PC-9 (cell line): ENCODE measurements around the gene NBEAL1. TPM values are rescaled to one million over a fixed set of nuclear protein-coding genes. Genes with fewer than 3 reads are reported as not detected.
"Not testable (repeated sequence)": the region's sequence is repeated elsewhere in the genome, so short reads cannot be mapped to it uniquely, and the experiment has no call there.

Experiments
- BruUV-seq: library from RNA; stranded (reverse); fragments of 400-500 nt; replicated peaks from 2 replicates; lab custom pipeline; 2021; lab: Mats Ljungman, UMichigan
- CTCF ChIA-PET: fragments of 300-600 bp; sonication (Branson Sonifier 250); formaldehyde crosslinking; loops from one replicate; lab custom pipeline; 2022; ENCODE audit warnings: antibody characterized with exemption; lab: Charles Lee
- POLR2A ChIA-PET: fragments of 300-600 bp; sonication (Branson Sonifier 250); formaldehyde crosslinking; loops from one replicate; lab custom pipeline; 2022; ENCODE audit warnings: antibody characterized with exemption; ENCODE audit not compliant: unreplicated experiment; lab: Charles Lee
- DNase-seq, 2 experiments: peaks; one replicate each; pipeline versions ENCODE4 v3.0.0 to v3.0.0-alpha.2; 2015 to 2022; ENCODE audit warnings: mixed read lengths in 1 of 2
- H2AFZ ChIP-seq: fragments of 200-600 bp; sonication (generic); 2 replicates; pipeline ENCODE4 v1.8.1; 2017; ENCODE audit warnings: antibody characterized with exemption
- H3F3A ChIP-seq: fragments of 200-600 bp; sonication (generic); 2 replicates; pipeline ENCODE4 v1.8.1; 2017; ENCODE audit warnings: antibody characterized with exemption, mild to moderate bottlenecking, low read depth; ENCODE audit not compliant: insufficient read depth
- H3K27ac ChIP-seq: fragments of 200-600 bp; sonication (generic); 2 replicates; pipeline ENCODE4 v1.6.1; 2016; ENCODE audit warnings: mixed run types
- H3K27me3 ChIP-seq: fragments of 200-600 bp; sonication (generic); 2 replicates; pipeline ENCODE4 v1.6.1; 2016; ENCODE audit warnings: low read depth, mixed run types; ENCODE audit not compliant: insufficient read depth
- H3K36me3 ChIP-seq: fragments of 200-600 bp; sonication (generic); 2 replicates; pipeline ENCODE4 v1.6.1; 2016; ENCODE audit warnings: low read depth, mixed run types
- H3K4me1 ChIP-seq: fragments of 200-600 bp; sonication (generic); replicated peaks from 2 replicates; pipeline ENCODE4 v1.6.1; 2016; ENCODE audit warnings: mixed run types; ENCODE audit not compliant: insufficient read depth
- H3K4me2 ChIP-seq: fragments of 200-600 bp; sonication (generic); 2 replicates; pipeline ENCODE4 v1.6.1; 2017; ENCODE audit warnings: mixed run types
- H3K4me3 ChIP-seq: fragments of 200-600 bp; sonication (generic); 2 replicates; pipeline ENCODE4 v1.6.1; 2016; ENCODE audit warnings: mixed run types
- H3K79me2 ChIP-seq: fragments of 200-600 bp; sonication (generic); 2 replicates; pipeline ENCODE4 v1.6.1; 2017; ENCODE audit warnings: low read depth, mixed run types
- H3K9me2 ChIP-seq: fragments of 200-600 bp; sonication (generic); 2 replicates; pipeline ENCODE4 v1.8.1; 2017; ENCODE audit warnings: mild to moderate bottlenecking; ENCODE audit not compliant: insufficient read depth
- H3K9me3 ChIP-seq: fragments of 200-600 bp; sonication (generic); 2 replicates; pipeline ENCODE4 v1.8.1; 2016; ENCODE audit warnings: low read depth; ENCODE audit not compliant: insufficient read depth
- H4K20me1 ChIP-seq: fragments of 200-600 bp; sonication (generic); 2 replicates; pipeline ENCODE4 v1.8.1; 2017; ENCODE audit not compliant: insufficient read depth
- EZH2 ChIP-seq: fragments of 200-600 bp; sonication (generic); IDR thresholded peaks from 2 replicates; pipeline ENCODE4 v1.8.0; 2017; ENCODE audit warnings: antibody characterized with exemption, low read depth
- intact Hi-C: fragments of 100-400 bp; cut with micrococcal nuclease; formaldehyde crosslinking; loops from one replicate; pipeline ENCODE4 v1.10.0; 2022; ENCODE audit not compliant: unreplicated experiment
- total RNA-seq: library from RNA; stranded (reverse); gene quantifications from 2 replicates; pipeline ENCODE4 v1.2.3, GENCODE V29; 2021
- TF ChIP-seq, protein P1 (sequence below): fragments of 200-600 bp; sonication (generic); conservative IDR thresholded peaks from 2 replicates; pipeline ENCODE4 v1.6.1; 2017; ENCODE audit warnings: mixed run types, antibody characterized with exemption, mild to moderate bottlenecking, moderate library complexity

Gene NBEAL1
- total RNA-seq, 1 experiment from 2014 or later: 19.5 TPM

DNA sequence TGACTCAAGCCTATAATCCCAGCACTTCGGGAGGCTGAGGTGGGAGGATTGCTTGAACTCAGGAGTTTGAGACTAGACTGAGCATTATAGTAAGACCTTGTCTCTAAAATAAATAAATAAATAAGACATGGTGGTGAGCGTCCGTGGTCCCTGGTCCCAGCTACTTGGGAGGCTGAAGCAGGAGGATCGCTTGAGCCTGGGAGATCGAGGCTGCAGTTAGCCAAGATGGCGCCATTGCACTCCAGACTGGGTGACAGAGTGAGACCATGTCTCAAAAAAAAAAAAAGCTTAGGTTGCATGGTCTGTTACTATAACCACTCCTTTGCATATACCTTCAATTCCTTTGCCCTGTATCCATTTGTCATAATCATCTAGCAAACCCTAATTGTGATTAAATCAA is 227.8 kb downstream of the NBEAL1 start:
- intact Hi-C loops: no loop called here
- H4K20me1 ChIP-seq: no peaks in the 10 kb centered on the region
- no peaks in the 10 kb centered on the region for H3K36me3 ChIP-seq
- H3K27ac ChIP-seq: no peak overlapping the region
- H3K79me2 ChIP-seq: peaks cover 7% of the 10 kb centered on the region; the same call in 1 of the 2 replicates
- H3K4me1 ChIP-seq: peaks cover 5% of the 10 kb centered on the region; the same call in 1 of the 2 replicates
- H3K9me3 ChIP-seq: no peaks in the 10 kb centered on the region
- TF ChIP-seq EZH2: no peak
- TF ChIP-seq, protein P1, sequence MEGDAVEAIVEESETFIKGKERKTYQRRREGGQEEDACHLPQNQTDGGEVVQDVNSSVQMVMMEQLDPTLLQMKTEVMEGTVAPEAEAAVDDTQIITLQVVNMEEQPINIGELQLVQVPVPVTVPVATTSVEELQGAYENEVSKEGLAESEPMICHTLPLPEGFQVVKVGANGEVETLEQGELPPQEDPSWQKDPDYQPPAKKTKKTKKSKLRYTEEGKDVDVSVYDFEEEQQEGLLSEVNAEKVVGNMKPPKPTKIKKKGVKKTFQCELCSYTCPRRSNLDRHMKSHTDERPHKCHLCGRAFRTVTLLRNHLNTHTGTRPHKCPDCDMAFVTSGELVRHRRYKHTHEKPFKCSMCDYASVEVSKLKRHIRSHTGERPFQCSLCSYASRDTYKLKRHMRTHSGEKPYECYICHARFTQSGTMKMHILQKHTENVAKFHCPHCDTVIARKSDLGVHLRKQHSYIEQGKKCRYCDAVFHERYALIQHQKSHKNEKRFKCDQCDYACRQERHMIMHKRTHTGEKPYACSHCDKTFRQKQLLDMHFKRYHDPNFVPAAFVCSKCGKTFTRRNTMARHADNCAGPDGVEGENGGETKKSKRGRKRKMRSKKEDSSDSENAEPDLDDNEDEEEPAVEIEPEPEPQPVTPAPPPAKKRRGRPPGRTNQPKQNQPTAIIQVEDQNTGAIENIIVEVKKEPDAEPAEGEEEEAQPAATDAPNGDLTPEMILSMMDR: no peak
- H2AFZ ChIP-seq: no peak overlapping the region
- peaks cover 9% of the 10 kb centered on the region; the same call in 1 of the 2 replicates for H3F3A ChIP-seq
- H3K4me2 ChIP-seq: no peak overlapping the region
- BruUV-seq: no TSS peak
- no peaks in the 10 kb centered on the region for H3K9me2 ChIP-seq
- CTCF ChIA-PET: no interaction called here
- POLR2A ChIA-PET: no interaction called here
- H3K27me3 ChIP-seq: no peaks in the 10 kb centered on the region
- no peak overlapping the region for H3K4me3 ChIP-seq
- no peak for DNase-seq

DNA sequence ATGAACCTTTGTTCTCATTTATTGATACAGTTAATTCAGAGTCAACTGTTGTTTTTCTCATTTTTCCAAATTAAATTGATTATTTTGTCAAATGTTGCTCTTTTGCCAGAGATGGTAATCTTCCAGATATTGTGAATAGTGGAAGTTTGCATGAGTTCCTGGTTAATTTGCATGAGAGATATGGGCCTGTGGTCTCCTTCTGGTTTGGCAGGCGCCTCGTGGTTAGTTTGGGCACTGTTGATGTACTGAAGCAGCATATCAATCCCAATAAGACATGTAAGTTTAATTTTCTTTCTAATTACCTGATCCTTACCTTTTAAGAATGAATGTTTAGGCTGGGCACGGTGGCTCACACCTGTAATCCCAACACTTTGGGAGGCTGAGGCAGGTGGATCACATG is 232.0 kb downstream of the NBEAL1 start:
- Histone ChIP-seq H3K27me3 (no peaks in the 10 kb centered on the region), H3F3A (no peaks in the 10 kb centered on the region), H3K79me2 (no peaks in the 10 kb centered on the region), H3K36me3 (no peaks in the 10 kb centered on the region), H3K27ac (no peak overlapping the region), H3K4me3 (no peak overlapping the region), H3K9me2 (no peaks in the 10 kb centered on the region), H3K4me1 (no peaks in the 10 kb centered on the region), H3K4me2 (no peak overlapping the region), H2AFZ (no peak overlapping the region), H4K20me1 (no peaks in the 10 kb centered on the region), H3K9me3 (no peaks in the 10 kb centered on the region)
- intact Hi-C loops: no loop called here
- DNase-seq: no peak
- CTCF ChIA-PET: no interaction called here
- BruUV-seq: no TSS peak
- POLR2A ChIA-PET: no interaction called here
- TF ChIP-seq EZH2: no peak
- TF ChIP-seq, protein P1: no peak

DNA sequence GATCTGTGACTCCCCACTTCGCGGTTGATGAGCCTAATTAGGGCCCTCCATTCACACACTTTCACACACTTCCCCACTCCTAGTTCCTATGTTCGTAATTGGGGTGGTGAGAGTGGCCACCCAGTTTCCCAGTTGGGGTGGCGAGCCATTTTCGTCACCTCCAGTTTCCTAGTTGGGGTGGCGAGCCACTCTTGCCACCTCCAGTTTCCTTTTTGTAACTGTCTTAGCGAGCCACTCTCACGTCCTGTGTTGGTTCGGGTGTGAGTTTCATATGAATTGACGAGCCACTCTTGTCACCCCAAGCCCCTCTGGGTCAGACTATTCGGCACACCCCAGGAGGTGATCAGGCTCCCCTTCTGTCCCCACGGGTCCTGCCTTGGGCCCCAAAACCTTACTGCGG is 238.1 kb downstream of the NBEAL1 start:
- no peaks in the 10 kb centered on the region for H3K36me3 ChIP-seq
- POLR2A ChIA-PET: no interaction called here
- TF ChIP-seq, protein P1: no peak
- TF ChIP-seq EZH2: no peak

DNA sequence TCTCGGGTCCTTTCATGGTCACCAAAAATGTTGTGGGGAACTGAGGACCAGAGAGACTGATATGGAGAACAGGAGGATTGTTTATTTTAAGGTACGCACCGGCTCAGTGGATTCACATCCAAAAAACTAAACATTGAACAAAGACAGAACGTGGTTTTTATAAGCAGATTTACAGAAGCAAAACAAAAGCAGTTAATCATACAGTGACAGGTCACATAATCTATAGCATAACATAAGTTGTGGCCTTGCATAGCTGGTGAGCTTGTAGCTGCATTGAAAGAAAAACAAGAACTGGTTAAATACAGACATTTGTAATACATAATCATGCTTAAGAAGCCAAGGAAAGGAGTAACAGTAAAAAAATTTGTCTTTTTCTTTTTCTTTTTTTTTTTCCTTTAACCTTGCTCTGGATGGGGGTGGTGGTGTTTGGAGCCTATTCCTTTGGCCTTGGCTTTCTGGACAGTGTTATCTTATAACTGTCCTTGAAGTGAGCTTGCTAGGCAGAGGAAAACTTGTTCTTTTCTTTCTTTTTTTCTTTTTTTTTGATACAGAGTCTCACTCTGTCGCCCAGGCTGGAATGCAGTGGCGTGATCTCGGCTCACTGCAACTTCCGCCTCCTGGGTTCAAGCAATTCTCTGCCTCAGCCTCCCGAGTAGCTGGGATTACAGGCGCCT is 238.9 kb downstream of the NBEAL1 start:
- POLR2A ChIA-PET, intact Hi-C loops: not testable (repeated sequence)

More for the DNA sequence above, 238.1 kb downstream of the NBEAL1 start:
- CTCF ChIA-PET: no interaction called here
- no TSS peak for BruUV-seq
- H3F3A ChIP-seq: no peaks in the 10 kb centered on the region
- H3K4me3 ChIP-seq: no peak overlapping the region
- DNase-seq: no peak
- no peak overlapping the region for H3K27ac ChIP-seq
- H3K4me2 ChIP-seq: no peak overlapping the region
- H2AFZ ChIP-seq: no peak overlapping the region
- H4K20me1 ChIP-seq: no peaks in the 10 kb centered on the region
- no peaks in the 10 kb centered on the region for H3K27me3 ChIP-seq
- no peaks in the 10 kb centered on the region for H3K9me2 ChIP-seq
- H3K4me1 ChIP-seq: no peaks in the 10 kb centered on the region
- H3K9me3 ChIP-seq: no peaks in the 10 kb centered on the region
- no peaks in the 10 kb centered on the region for H3K79me2 ChIP-seq
- intact Hi-C loops: no loop called here

More for the DNA sequence above, 238.9 kb downstream of the NBEAL1 start:
- H3K4me1 ChIP-seq, H3F3A ChIP-seq, H3K27ac ChIP-seq, H3K27me3 ChIP-seq, H3K9me2 ChIP-seq, CTCF ChIA-PET, H3K4me2 ChIP-seq, H3K36me3 ChIP-seq, H4K20me1 ChIP-seq, BruUV-seq, H3K79me2 ChIP-seq, H3K4me3 ChIP-seq, H2AFZ ChIP-seq, H3K9me3 ChIP-seq, DNase-seq: not testable (repeated sequence)
